Fibroblast of skin of right quadriceps (primary cell): ENCODE measurements around the gene DOC2A.
"Not testable (repeated sequence)": the region's sequence is repeated elsewhere in the genome, so short reads cannot be mapped to it uniquely, and the experiment has no call there.

Experiments used
- DNase-seq: peaks from one replicate; pipeline ENCODE4 v3.0.0-alpha.2; 2013

DOC2A gene

GRCh38 chr16:30026449-30026848, 15.6 kb upstream of the DOC2A start:
- DNase-seq, result no peak

- no peak for DNase-seq
Measured at GRCh38 chr16:30025574-30025973, 14.7 kb upstream of the DOC2A start.

GRCh38 chr16:30025156-30025555, 14.3 kb upstream of the DOC2A start:
- no peak for DNase-seq

- no peak for DNase-seq
Measured at GRCh38 chr16:30024451-30024850, 13.6 kb upstream of the DOC2A start.

- no peak for DNase-seq
Measured at GRCh38 chr16:30023586-30023985, 12.8 kb upstream of the DOC2A start.

GRCh38 chr16:30022887-30023286, 12.1 kb upstream of the DOC2A start, which contains the start of gene C16orf92:
Gene C16orf92, plus strand, starts transcription at chr16:30023198. Its CDS starts 143 bp downstream, at chr16:30023341.
- DNase-seq, result no peak

- peak; percentile 54 for DNase-seq
Measured at GRCh38 chr16:30018731-30019158, 7.9 kb upstream of the DOC2A start.

GRCh38 chr16:30017937-30018336, 7.1 kb upstream of the DOC2A start:
- not testable (repeated sequence) for DNase-seq

GRCh38 chr16:30017277-30017656, 6.4 kb upstream of the DOC2A start:
- DNase-seq, result no peak

- no peak for DNase-seq
Measured at GRCh38 chr16:30016555-30017276, 5.9 kb upstream of the DOC2A start.

- not testable (repeated sequence) for DNase-seq
Measured at GRCh38 chr16:30015450-30015849, 4.6 kb upstream of the DOC2A start.

- DNase-seq, result not testable (repeated sequence)
Measured at GRCh38 chr16:30012598-30012997, 1.8 kb upstream of the DOC2A start.

GRCh38 chr16:30011714-30012504, 1.1 kb upstream of the DOC2A start:
- DNase-seq, result no peak

- DNase-seq, result no peak
Measured at GRCh38 chr16:30009990-30010843, 610 bp downstream of the DOC2A start.

GRCh38 chr16:30009085-30009862, 1.6 kb downstream of the DOC2A start:
- no peak for DNase-seq

GRCh38 chr16:30007378-30007895, 3.4 kb downstream of the DOC2A start:
- DNase-seq, result no peak

GRCh38 chr16:30006659-30007377, 4.0 kb downstream of the DOC2A start:
- DNase-seq, result no peak

GRCh38 chr16:30006095-30006473, 4.7 kb downstream of the DOC2A start:
- DNase-seq, result no peak

- peak; percentile 34 for DNase-seq
Measured at GRCh38 chr16:30005341-30006094, 5.3 kb downstream of the DOC2A start.

GRCh38 chr16:30004811-30005242, 6.0 kb downstream of the DOC2A start:
- DNase-seq, result no peak

GRCh38 chr16:30004424-30004776, 6.4 kb downstream of the DOC2A start:
- no peak for DNase-seq
